Effector memory CD4-positive, alpha-beta T cell (primary cell): ENCODE measurements around the gene PLEKHA3.

Source experiments
- DNase-seq, 3 donors: peaks; one replicate each; pipeline ENCODE4 v3.0.0-alpha.2; 2020
- H3K27ac ChIP-seq: 2 replicates; pipeline ENCODE4 v1.7.0; 2013; ENCODE audit warnings: mild to moderate bottlenecking, low read length, moderate library complexity; ENCODE audit not compliant: insufficient read depth, poor library complexity, severe bottlenecking
- H3K27me3 ChIP-seq: replicated peaks from 2 replicates; pipeline ENCODE4 v1.7.0; 2013; ENCODE audit warnings: mild to moderate bottlenecking, low read length; ENCODE audit not compliant: insufficient read depth, control insufficient read depth, poor library complexity, severe bottlenecking
- H3K36me3 ChIP-seq: 2 replicates; pipeline ENCODE4 v1.7.0; 2013; ENCODE audit warnings: mild to moderate bottlenecking, low read length, moderate library complexity; ENCODE audit not compliant: control insufficient read depth, insufficient read depth
- H3K4me1 ChIP-seq: 2 replicates; pipeline ENCODE4 v1.7.0; 2013; ENCODE audit warnings: low read length, mild to moderate bottlenecking; ENCODE audit not compliant: control insufficient read depth, insufficient read depth, poor library complexity, severe bottlenecking
- H3K4me3 ChIP-seq: 2 replicates; pipeline ENCODE4 v1.7.0; 2013; ENCODE audit warnings: low read length, low read depth, mild to moderate bottlenecking; ENCODE audit not compliant: insufficient read depth, poor library complexity, severe bottlenecking
- H3K9me3 ChIP-seq: 2 replicates; pipeline ENCODE4 v1.7.0; 2013; ENCODE audit warnings: mild to moderate bottlenecking, low read length, moderate library complexity; ENCODE audit not compliant: control insufficient read depth
- total RNA-seq, 3 donors: gene quantifications; one replicate each; lab custom pipeline; 2026; lab: John Stamatoyannopoulos, UW

The PLEKHA3 gene
- total RNA-seq, result 37.2 to 38.9 (median 37.4) reads per million in 3 donors

DNA sequence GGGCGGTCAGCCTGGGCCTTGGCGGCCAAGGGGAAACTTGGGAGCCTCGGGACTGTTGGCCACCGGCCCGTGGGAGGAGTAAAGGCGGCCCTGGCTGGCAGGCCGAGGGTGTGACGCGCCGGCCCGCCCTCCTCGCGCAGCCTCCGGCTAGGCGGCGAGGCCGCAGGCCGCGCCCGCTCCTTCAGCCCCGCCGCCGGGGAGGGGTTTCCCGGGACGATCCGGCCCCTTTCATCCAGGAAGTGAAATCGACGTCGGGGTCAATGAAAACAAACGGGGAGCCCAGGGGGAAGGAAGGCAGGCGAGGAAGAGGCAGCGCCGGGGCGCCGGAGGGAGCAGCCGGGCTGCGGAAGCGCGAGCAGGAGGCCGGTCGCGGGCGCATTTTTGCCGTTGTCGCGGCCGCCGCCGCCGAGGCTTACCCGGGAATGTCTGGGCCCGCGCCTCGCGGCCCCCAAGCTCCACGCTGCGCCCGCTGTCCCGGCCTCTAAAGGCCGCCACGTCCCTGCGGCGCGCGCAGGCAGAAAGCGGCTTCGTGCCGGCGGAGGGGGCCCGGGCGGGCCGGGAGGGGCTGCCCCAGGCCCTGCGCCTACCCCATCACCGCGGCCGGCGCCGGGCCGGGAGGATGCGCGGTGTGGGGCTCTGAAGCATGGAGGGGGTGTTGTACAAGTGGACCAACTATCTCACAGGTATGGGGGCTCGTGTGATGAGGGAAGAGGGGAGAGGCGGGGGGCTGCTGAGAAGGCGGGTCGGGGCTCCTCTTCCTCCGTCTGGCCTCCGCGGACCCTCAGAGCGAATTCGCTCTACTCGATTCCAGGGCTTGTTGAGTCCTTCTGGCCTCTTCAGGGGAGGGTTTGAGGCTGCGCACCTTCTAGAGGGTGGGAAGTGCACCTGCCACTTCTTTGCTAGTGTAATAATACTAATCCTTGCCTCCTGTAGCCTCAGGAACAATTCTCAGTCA, at the start of gene PLEKHA3:
Gene PLEKHA3 (plus strand): TSS at position 231 of the 955 bp plus-strand sequence. CDS start 413 bp downstream, at position 644.
- Histone ChIP-seq H3K27ac (peak within 1 kb of the TSS; percentile 84), H3K36me3 (no peaks in the 10 kb centered on the region), H3K4me1 (peaks cover 16% of the 10 kb centered on the region), H3K9me3 (no peaks in the 10 kb centered on the region), H3K4me3 (peak within 1 kb of the TSS; percentile 71), H3K27me3 (no peaks in the 10 kb centered on the region)
- peak; percentile 71 to 78 (median 71) for DNase-seq

DNA sequence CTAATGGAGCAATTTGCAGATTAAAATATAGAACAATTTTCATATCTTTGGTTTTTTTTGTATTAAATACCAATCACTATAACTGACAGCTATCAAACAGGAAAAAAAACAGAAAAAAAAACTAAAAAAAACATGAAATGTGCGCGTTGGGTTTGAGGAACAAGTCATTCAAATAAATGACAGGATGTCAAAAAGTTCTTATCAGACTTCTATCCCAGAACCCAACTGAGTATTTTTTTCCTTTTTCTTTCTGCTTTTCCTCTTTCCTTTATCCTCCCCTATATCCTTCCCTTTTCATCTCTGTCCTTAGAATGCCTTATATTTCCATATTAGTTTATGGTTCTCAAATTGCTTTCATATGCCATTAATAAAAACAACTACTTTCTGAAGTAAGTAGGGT, 43.6 kb upstream of the PLEKHA3 start:
- DNase-seq, result no peak
- no peaks in the 10 kb centered on the region for H3K4me1 ChIP-seq
- H3K9me3 ChIP-seq, result no peaks in the 10 kb centered on the region
- H3K27me3 ChIP-seq, result no peaks in the 10 kb centered on the region
- H3K27ac ChIP-seq, result no peak overlapping the region
- peaks cover 49% of the 10 kb centered on the region for H3K36me3 ChIP-seq
- H3K4me3 ChIP-seq, result no peak overlapping the region

DNA sequence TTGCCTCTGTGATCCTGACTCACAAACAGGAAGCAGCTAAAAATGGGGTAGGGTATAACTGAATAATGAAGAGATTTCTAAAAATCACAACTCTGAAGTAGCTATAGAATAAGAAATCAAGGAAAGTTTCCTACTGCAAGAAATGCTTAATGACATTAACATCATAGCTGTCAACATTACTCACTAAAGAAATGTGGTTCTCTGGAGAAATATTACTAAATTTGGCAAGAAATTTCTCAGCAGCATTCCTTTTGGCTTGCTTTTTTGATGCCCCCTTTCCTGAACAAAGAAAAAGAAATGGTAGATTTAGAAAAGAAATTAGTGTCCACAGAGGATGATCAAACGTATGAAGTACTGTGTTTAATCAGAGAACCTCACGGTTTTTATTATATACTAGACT, 38.8 kb upstream of the PLEKHA3 start:
- no peak for DNase-seq
- Histone ChIP-seq H3K9me3 (no peaks in the 10 kb centered on the region), H3K27me3 (no peaks in the 10 kb centered on the region), H3K4me1 (no peaks in the 10 kb centered on the region), H3K27ac (no peak overlapping the region), H3K36me3 (peaks cover 56% of the 10 kb centered on the region), H3K4me3 (no peak overlapping the region)

DNA sequence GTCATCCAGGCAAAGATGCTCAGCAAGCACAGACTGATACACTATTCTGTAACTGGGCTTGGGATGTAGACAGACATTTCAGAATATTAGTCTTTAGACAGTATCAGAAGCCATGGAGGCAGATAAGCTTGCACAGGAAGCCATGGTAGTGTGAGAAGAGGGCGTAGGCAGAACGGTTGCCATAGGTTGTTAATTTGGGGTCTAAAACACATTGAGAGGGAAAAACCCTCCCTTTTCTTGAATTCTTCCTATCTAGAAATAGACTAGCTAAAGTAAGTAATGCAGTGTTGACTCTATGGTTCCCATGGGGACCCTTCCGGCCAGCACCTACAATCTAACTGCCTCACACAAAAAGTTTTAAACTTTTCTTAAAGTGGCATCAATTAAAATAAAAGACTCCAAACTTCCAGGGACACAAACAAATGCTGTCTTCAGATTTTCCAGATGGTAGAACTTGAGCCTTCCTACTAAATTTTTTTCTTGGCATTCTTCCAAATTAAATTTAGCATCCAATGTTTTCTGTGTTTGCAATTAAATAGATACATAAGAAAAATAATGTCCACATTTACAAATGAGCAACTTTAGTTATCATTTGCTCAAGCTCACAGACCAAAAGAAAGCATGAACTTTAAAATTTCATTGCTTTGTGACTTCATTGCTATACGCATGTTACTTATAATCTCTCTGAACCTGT, 31.1 kb upstream of the PLEKHA3 start:
- no peak for DNase-seq
- peaks cover 13% of the 10 kb centered on the region for H3K4me1 ChIP-seq
- no peak overlapping the region for H3K4me3 ChIP-seq
- H3K9me3 ChIP-seq, result no peaks in the 10 kb centered on the region
- no peaks in the 10 kb centered on the region for H3K27me3 ChIP-seq
- peaks cover 24% of the 10 kb centered on the region for H3K36me3 ChIP-seq
- peak overlapping the region; percentile 96 for H3K27ac ChIP-seq

DNA sequence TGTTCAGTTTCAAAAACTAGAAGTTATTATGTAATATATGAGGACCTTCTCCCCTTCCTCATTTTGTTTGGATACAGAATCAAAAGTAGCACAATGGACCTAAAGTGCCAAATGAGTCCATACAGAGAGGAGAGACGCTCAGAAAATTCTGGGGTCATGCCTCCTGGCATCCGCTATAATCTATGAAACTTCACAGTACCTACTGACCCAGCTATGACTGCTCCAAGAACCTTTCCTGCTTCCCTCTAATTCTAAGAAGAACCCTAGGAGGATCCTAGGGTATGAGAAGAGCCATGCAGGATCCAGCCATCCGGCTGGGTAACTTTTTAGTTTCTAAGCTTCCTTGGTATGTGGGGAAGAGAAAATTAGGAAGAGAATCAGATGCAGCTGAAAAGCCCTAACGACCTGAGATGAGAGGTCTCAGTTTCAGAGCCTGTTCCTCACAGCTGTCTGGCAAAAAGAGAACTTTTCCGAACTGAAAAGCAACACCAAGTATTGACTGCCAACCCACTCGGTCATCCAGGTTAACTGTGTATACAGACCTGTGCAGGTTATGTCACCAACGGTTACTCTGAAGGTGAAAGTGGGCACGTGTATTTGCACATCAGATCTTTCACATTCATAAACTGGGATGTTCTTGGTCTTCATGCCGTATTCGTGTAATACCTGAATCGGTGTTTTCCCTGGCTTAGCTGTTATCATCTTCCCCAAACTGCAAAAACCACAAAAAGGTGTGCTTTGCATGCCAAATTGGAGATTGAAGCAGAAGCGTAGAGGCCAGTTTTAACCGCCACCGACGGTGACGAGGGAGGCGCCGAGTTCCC, 30.3 kb upstream of the PLEKHA3 start:
- Histone ChIP-seq H3K4me3 (peak overlapping the region; percentile 85), H3K9me3 (no peaks in the 10 kb centered on the region), H3K4me1 (peaks cover 13% of the 10 kb centered on the region), H3K36me3 (peaks cover 17% of the 10 kb centered on the region), H3K27me3 (no peaks in the 10 kb centered on the region), H3K27ac (peak overlapping the region; percentile 96)
- no peak for DNase-seq

DNA sequence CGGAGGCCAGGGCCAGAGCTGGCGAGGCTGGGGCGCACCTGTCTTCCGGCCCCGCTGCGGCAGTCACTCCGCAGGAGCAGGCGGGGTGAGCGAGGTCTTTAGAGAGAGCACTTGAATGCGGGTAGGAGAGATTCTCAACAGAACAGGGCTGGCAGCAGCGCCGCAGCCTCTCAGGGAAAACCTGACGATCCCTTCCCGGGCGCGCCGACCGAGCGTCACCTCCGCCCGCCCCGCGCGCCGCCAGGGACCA, 29.8 kb upstream of the PLEKHA3 start:
- Histone ChIP-seq H3K4me1 (peaks cover 13% of the 10 kb centered on the region), H3K9me3 (no peaks in the 10 kb centered on the region), H3K27ac (peak overlapping the region; percentile 96), H3K27me3 (no peaks in the 10 kb centered on the region), H3K36me3 (peaks cover 12% of the 10 kb centered on the region), H3K4me3 (peak overlapping the region; percentile 85)
- peak; percentile 76 to 79 (median 77) for DNase-seq

DNA sequence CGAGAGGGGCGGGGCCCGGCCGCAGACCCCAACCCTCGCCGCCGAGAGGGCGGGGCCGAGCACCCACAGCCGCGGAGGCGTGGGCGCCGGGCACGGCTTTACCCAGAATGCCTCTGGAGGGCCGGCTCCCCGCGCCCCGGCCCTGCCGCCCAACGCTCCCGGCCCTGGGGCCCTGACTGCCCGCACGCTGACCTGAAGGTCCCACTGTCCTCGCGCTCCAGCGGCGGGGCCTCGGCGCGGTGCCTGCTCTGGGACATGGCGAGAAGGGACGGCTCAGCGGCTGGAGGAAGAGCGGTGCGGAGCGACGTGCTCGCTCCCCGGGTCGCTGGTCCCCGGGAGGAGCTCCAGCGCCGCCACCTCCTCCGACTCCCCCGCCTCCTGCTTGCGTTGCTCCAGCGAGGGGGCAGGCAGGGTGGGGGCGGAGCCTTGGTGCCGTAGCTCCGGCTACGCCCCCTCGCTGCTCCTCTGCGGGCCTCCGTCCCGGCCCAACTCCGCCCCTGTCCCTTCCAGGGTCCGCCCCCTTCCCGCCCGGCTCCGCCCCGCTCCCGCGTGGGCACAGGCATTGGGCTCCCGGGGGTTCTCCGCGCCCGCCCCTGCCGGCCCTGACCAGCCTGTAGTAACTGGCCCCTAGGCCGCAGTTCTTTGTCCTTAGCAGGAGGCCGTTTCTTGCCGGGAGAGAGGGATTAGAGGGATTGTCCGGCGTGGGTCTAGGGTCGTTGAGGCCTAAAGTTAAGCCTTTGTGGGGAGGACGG, 29.3 kb upstream of the PLEKHA3 start, which contains the start of the genes PJVK and PRKRA:
Gene PJVK (plus strand): TSS at position 605 of the 752 bp plus-strand sequence. CDS start 2,032 bp downstream, outside the sequence.
Gene PRKRA (minus strand): TSS at position 402 of the 752 bp plus-strand sequence. CDS start 145 bp downstream, at position 257.
- Histone ChIP-seq H3K9me3 (no peaks in the 10 kb centered on the region), H3K27me3 (no peaks in the 10 kb centered on the region), H3K4me1 (peaks cover 13% of the 10 kb centered on the region), H3K36me3 (peaks cover 8% of the 10 kb centered on the region), H3K4me3 (peak within 1 kb of the TSS; percentile 85), H3K27ac (peak within 1 kb of the TSS; percentile 96)
- DNase-seq, result peak; percentile 90 to 93 (median 92)

DNA sequence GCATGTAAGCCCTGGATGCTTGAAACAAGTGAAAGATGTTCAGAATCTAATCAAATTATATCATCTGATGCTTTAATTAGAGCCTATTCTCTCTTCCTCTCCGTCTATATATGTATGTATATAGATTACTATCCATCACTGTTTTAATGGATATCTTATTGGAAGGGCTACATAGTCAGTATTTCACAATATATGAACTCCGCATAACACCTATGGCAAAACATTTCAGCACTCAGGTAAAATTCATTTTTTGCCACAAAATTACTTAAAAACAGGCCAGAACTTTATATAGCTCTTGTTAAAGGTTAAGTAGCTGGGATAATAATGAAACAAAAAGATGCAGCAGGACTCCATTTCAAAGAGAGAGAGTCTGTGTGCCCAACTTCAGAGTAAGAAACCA, 27.9 kb upstream of the PLEKHA3 start:
- Histone ChIP-seq H3K9me3 (no peaks in the 10 kb centered on the region), H3K4me3 (no peak overlapping the region), H3K27ac (no peak overlapping the region), H3K27me3 (no peaks in the 10 kb centered on the region), H3K36me3 (peaks cover 8% of the 10 kb centered on the region), H3K4me1 (peaks cover 13% of the 10 kb centered on the region)
- DNase-seq, result no peak

DNA sequence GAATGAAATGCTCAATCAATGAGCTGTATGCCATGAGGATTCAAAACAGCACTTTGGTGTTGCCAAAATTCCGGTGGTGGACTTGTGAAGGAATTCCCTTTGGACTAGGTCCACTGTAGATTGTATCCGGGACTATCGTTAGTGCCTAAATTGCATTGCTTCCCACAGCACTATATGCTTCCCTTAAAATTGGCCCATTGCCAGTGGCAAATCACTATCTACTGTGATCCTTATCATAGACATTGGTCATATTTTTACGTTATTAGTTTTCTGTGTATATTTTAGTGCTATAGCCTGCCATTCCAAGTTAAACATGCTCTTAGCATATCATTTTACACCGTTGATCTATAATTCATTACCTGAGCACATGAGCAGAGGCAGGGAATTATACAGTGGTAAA, 27.4 kb upstream of the PLEKHA3 start:
- no peak for DNase-seq
- Histone ChIP-seq H3K36me3 (peaks cover 8% of the 10 kb centered on the region), H3K4me1 (peaks cover 13% of the 10 kb centered on the region), H3K27me3 (no peaks in the 10 kb centered on the region), H3K9me3 (no peaks in the 10 kb centered on the region), H3K27ac (no peak overlapping the region), H3K4me3 (no peak overlapping the region)
